ENCODE data around the gene TPCN2.
"Not testable (repeated sequence)": the region's sequence is repeated elsewhere in the genome, so short reads cannot be mapped to it uniquely, and the experiment has no call there.

Gene TPCN2

DNA sequence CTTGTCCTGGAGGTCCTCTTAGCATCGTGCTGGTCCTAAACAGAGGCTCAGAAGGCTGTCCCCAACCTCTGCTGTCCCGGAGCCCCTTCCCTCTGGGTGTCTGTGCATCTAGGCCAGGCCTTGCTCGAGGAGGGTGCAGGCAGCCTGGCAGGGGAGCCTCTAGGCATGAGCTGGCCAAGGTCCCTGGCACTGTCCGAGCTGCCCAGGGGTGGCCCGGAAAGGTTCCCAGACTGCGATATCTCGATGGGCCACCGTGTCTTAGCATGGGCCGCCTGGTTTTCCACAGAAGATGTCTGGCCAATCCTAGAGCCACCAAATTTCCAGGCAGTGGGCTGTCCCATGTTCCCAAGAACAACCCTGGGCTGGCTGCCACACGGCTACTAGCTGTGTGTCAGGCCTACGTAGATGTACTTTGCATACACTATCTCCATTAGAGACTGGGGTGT is 82.4 kb downstream of the TPCN2 start:
- no peak for DNase-seq (ENCODE audit: low read depth)

DNA sequence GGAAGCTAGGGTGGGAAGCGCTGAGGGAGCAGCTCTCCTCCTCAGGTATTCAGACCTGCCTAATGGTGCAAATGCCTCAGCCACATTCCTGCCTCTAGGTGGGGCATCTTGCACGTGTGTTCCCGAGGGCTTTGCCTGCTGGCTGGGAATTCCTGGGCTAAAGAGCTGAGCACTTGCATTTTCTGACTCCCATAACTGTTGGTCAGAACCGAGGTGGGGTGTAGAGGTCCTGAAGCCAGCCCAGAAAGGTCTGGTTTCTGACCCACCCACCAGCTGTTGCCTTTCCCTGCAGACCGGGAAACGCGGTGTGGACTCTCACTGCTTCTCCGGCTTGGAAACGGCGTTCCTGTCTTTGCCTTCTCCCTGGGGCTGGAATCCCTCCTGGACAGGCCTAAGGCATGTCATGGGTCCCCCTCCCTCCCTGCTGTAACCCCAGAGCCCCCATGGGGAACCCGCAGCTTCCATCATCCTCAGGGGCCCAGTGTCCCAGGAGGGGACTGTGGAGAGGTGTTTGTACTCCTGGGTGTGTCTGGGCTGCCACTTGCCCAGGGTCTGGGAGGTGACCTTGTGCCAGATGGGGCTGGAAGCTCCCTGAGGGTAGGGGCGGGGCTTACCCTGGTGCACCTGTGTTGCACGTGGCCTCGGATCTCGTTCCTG is 83.0 kb downstream of the TPCN2 start:
- no peak for DNase-seq (ENCODE audit: low read depth)

DNA sequence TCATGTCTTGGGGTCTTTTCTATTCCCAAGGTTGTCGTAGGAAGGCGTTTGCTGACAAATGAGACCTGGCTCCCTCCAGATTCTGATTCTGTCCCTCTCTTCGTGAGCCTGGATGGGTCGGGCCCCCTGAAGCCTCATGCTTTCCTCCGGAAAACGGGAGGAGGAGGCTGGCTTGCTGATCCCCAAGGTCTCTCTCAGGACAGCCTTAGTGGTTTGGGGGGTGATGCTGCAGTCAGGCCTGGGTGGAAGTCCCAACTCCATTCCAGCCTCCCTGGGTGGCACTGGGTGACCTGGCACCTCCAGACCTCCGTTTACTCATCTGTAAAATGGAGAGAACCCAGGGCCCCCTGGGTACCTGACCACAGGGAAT is 83.6 kb downstream of the TPCN2 start:
- no peak for DNase-seq (ENCODE audit: low read depth)

DNA sequence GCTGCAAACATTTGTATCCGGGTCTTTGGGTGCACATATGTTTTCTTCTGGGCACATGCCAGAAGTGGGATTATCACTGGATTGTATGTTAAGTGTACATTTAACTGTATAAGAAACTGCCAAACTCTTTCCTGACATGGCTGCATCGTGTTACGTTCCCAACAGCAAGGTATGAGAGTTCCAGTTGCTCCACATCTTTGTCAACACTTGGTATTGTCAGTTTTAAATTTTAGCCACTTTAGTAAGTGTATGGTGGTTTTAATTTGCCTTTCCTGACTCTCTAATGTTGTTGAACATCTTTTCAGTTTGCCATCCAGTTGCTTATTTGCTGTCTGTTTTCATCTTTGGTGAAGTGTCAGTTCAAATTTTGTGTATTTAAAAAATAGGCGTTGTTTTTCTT is 84.5 kb downstream of the TPCN2 start:
- DNase-seq (ENCODE audit: low read depth), result no peak

DNA sequence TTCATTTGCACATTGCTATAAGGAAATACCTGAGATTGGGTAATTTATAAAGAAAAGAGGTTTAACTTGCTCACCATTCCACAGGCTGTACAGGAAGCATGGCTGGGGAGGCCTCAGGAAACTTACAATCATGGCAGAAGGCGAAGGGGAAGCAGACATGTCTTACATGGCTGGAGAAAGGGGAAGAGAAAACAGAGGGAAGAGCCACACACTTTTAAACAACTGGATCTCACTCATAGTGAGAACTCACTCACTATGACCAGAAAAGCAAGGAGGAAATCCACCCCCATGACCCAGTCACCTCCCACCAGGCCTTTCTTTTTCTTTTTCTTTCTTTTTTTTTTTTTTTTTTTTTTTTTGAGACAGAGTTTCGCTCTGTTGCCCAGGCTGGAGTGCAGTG is 85.5 kb downstream of the TPCN2 start:
- not testable (repeated sequence) for DNase-seq (ENCODE audit: low read depth)

DNA sequence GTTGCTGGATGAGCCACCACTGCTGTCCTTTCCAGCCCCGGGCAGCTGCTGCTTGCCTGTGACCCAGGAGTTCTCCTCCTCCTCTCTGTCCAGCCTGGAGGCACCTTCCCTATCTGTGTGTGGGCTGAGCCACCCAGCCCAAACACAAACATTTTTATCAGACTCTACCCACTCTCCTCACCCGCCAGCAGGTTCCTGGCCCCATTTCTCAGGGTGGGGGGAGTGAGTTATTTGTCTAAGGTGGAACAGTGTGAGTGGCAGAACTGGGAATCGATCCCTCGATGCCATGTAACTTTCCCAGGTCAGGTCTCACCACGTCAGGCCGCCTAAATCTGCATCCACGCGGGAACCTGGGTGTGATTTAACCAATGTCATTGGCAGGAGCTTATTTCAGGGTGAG is 86.2 kb downstream of the TPCN2 start:
- no peak for DNase-seq (ENCODE audit: low read depth)

DNA sequence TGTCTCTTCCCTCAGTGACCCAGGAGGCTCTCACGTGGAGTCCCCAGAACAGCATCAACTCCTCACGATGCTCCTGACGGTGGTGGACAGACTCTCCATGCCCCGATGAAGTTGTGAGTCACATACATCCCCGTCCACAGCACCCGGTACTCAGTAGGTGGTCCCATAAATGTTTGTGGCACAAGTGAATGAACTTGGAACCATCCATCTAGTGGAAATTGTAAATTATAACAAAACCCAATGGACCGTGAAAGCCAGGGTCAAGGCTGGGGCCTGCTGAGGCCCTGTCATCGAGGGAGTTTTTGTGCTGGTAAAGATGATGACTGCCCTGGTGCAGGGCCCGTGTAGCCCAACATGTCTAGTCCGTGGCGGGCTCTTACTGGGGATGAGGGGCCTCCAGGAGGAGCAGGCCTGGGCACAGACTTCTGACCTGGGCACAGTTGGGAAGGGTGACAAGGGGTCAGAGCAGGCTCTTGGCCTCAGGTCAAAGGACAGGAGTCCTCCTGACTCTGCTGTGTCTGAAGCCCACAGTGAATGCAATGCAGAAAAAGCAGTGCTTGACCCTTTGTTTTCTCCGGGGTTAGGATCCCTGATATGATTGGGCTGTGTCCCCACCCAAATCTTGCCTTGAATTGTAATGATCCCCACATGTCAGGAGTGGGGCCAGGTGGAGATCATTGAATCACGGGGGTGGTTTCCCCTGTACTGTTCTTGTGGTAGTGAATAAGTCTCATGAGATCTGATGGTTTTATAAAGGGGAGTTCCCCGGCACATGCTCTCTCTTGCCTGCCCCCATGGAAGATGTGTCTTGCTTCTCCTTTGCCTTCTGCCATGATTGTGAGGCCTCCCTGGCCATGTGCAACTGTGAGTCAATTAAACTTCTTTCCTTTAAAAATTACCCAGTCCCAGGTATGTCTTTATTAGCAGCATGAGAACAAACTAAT is 87.0 kb downstream of the TPCN2 start:
- DNase-seq (ENCODE audit: low read depth), result no peak

DNA sequence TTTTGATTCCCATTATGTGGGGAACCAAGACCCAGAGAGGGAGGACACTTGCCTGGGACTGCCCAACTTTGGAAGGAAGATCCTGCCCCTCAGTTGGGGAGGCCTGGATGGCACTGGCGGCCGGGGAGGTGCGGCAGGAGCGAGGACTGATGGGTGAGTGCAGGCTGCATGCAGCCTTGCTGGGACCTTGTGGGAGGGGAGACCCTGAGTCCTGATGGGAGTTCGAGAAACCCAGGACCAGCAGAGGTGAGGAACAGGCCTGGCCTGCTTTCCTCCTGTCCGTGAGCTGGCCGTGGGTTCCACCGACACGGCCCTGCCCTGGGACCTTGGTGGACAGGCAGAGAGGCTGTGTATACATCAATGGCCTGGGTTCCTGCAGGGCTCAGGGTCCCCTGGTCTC is 87.7 kb downstream of the TPCN2 start:
- no peak for DNase-seq (ENCODE audit: low read depth)

DNA sequence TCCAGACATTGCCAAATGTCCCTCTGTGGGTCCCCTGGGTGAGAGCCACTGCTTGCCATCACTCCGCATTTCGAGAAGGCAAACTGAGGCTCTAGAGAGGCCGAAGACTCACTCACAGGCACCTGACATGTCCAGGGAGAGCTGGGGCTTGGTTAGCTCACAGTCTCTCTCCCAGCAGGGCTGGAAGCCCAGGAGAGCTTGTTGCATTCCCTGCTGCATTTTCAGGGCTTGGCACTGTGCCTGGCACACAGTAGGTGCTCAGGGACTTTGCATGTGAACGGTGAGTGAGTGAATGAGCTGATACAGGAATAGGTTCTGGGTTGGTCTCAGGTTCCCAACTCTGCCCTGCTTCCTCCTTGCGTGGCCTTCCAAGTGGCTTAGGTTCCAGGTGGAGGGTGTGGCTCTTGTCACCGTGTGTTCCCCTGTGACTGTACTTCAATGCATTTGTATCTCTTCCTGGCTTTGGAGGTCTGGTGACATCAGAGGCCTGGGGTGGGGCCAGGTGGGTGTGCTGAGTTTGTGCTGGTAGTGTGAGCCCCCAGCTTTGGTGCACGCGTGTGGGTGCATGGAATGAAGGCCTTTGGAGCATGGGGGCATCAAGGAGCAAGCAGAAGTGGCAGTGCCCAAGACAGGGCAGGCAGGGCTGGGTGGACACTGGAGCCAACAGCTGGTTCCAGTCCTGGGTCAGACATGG is 88.6 kb downstream of the TPCN2 start:
- DNase-seq (ENCODE audit: low read depth), result no peak

DNA sequence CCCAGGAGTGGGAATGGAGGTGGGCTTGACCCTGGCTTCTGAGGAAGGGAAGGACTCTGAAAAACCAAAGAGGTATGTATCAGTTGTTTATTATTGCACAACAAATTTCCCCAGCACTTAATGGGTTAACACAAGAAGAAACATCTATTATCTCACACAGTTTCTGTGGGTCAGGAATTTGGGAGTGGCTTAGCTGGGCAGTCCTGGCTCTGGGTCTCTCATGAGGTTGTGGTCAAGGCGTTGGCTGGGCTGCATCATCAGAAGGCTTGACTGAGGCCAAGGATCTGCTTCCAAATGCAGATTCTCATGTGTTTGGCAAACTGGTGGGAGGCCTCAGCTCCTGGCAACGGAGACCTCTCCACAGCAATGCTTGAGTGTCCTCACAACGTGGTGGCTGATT is 89.5 kb downstream of the TPCN2 start:
- DNase-seq (ENCODE audit: low read depth), result peak; percentile 41

DNA sequence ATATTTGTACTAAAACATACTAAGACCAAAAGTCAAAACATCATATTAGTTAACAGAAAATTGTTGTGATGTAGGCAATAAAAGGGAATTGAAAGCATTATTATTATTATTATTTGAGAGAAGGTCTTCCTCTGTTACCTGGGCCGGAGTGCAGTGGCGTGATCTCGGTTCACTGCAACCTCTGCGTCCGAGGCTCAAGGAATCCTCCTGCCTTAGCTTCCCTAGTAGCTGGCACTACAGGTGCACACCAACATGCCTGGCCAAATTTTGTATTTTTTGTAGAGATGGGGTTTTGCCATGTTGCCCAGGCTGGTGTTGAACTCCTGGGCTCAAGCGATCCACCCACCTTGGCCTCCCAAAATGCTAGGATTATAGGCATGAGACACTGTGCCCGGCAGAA is 91.4 kb downstream of the TPCN2 start:
- not testable (repeated sequence) for DNase-seq (ENCODE audit: low read depth)

DNA sequence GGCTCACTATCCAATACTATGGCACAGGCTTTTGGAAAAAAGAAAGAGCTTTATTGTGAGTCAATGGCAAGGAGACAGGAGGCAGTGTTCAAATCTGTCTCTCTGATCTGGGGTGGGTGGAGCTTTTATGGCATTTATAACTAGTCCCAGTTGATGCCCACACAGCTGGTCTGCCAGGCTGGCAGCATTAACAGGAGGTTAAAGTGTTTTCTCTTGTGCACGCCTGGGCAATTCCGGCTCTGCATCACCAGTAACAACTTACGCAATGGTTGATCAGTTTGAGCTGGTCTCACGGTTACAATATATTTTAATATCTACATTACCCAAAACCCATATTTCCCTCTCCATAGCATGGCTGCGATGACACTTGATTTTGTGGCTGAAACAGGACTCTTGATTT is 91.9 kb downstream of the TPCN2 start:
- no peak for DNase-seq (ENCODE audit: low read depth)

DNA sequence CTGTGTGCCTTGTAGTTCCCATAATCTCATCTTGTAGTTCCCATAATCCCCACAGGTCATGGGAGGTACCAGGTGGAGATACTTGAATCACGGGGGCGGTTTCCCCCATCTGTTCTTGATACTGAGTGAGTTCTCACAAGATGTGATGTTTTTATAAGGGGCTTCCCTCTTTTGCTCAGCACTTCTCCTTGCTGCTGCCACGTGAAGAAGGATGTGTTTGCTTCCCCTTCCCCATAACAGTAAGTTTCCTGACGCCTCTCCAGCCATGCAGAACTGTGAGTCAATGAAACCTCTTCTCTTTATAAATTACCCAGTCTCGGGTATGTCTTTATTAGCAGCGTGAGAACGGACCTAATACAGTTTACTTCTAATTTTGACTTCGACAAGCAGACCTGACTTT is 93.0 kb downstream of the TPCN2 start:
- no peak for DNase-seq (ENCODE audit: low read depth)

DNA sequence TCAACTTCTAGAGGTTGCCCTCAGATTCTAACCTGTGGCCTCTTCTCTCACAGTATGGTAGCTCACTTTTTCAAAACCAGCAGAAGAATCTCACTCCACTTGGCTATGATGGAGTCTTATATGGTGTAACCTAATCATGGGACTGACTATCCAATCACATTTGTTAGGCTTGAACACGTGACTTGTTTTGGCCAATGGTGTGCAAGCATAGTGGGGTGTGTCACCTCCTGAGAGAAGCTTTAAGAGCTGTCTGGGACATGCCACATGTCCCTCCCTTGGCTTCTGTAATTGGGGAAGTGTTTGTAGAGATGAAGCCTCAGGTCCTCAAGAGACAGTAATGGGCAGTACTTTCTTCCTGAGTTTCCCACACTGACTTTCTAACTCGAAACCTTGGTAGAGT is 94.2 kb downstream of the TPCN2 start:
- DNase-seq (ENCODE audit: low read depth), result no peak

DNA sequence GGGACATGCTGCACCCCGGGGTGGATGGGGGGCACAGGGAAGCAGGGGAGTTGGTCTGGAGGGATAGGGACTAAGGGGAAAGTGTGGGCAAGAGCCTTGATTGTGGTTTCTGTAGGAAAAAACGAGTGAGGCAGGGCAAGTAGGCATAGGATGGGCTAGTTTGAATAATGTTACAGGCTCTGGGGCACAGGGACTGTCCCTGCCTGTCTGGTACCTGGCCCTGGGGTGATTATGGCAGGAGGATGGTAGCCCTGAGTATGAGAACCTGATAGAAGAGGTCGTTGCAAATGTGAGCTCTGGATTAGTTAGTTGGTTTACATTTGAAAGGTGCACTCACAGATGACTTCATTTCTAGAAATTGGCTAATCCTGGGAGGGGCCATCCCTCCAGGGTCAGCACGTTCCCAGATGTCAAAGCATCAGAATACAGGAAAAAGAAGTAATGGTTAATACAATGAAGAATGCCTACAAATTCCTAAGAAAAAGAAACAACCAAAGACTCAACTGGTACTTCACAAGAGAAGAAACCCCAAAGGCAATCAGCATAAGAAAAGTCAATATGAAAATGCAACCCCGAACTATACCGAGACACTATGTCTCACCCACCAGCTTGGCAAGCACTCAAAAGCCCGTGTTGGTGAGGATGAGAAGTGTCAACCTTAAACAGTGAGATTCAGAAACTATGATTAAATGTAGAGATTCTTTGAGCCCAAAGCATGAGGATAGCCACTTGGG is 95.8 kb downstream of the TPCN2 start:
- DNase-seq (ENCODE audit: low read depth), result no peak

DNA sequence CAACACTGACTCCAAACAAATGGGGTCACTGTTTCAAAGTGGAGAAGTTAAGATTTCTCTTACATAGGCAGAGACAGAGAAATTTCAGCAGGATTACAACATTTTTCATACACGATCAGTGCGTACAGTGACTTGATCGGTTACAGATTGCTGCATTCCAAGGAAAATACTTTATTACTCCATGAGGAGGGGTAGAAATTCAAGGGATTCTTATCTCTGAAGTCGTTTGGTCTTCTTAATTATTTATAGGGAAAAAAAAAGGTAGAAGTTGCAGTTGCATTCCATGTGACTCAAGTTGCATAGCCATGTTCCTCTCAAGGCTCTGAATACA is 96.3 kb downstream of the TPCN2 start:
- DNase-seq (ENCODE audit: low read depth), result peak; percentile 18

DNA sequence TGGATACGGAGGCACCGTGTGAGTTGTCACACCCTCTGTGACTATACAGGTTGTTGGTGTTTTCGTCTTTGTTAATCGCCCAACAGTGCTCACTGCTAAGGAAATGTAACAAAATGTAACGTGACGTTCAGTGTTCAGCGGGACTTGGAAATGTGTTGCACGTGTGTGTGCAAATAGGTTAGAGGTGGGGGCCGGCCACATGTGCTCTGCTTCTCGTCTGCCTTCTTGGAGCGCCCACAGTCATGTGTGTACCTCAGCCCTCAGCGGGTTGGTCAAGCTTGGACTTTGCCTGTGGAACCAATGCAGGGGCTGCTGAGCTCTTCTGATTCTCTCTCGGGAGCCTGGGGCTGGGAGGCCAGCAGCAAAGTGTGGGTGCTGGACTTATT is 99.6 kb downstream of the TPCN2 start:
- no peak for DNase-seq (ENCODE audit: low read depth)

DNA sequence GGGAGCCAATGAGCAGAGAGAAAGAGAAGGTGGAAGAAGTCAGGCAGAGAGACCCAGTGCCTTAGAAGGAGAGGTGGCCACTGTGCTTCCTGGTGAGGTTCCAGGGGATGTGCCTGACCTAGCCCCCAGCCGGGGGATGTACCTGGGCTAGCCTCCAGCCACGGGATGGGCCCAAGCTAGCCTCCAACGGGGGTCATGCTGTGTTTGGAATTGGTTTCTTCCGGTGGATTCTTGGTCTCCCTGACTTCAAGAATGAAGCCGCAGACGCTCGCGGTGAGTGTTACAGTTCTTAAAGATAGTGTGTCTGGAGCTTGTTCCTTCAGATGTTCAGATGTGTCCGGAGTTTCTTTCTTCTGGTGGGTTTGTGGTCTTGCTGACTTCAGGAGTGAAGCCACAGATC is 100.1 kb downstream of the TPCN2 start:
- no peak for DNase-seq (ENCODE audit: low read depth)

DNA sequence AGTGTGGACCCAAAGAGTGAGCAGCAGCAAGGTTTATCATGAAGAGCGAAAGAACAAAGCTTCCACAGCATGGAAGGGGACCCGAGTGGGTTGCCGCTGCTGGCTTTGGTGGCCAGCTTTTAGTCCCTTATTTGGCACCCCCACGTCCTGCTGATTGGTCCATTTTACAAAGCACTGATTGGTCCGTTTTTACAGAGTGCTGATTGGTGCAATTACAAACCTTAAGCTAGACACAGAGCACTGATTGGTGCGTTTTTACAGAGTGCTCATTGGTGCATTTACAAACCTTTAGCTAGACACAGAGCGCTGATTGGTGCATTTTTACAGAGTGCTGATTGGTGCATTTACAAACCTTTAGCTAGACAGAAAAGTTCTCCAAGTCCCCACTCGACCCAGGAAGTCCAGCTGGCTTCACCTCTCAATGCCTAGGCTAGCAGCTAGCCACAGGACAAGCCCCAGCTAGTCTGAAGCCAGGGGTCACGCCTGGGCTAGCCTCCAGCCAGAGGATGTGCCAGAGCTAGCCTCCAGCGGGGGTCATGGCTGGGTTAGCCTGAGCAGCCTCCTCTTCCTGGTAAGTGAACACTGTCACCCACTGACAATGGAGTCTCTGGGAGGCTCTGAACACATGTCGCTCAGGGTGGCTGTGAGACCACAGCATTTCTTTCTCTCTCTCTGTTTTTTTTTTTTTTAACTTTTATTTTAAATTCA is 100.8 kb downstream of the TPCN2 start:
- DNase-seq (ENCODE audit: low read depth), result not testable (repeated sequence)

DNA sequence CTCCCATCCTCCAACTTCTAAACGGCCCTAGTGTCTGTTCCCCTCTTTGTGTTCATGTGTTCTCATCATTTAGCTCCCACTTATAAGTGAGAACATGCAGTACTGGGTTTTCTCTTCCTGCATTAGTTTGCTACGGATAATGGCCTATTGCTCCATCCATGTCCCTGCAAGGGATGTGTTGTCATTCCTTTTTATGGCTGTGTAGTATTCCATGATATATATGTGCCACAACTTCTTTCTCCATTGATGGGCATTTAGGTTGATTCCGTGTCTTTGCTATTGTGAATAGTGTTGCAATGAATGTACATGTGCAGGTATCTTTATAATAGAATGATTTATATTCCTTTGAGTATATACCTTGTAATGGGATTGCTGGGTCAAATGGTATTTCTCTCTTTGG is 101.4 kb downstream of the TPCN2 start:
- DNase-seq (ENCODE audit: low read depth), result no peak

DNA sequence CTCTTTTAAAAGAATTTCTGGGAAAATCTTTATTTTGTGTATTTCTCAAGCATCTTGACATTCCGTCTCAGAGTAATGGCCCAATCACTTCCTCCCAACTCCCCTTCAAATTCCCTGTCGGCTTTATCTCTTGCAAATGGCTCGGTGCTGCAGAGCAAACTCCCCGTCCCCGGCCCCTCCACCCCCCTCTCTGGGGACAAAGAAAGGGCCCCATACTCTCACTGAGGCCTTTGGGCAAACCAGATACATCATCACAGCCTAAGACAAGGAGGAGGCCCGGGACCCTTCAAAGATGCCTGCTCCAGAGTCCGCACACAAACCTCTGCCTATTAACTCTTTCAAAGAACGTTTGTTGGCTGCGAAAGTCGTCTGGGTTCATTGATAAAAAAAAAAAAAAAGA is 103.1 kb downstream of the TPCN2 start:
- DNase-seq (ENCODE audit: low read depth), result no peak

Measured in GM04504 (cell line).